Stimulated activated CD4-positive, alpha-beta T cell treated with anti-CD3 and anti-CD28 coated beads, Interleukin-2, amount 100 ng/mL, for 24 hours (primary cell): Measurements from ENCODE around the gene FOXD2.
A peak's percentile ranks its signal among the peaks of the same experiment; 100 is the strongest.

Experiments used
- DNase-seq, 2 donors: peaks; one replicate each; pipeline ENCODE4 v3.0.0-alpha.2; 2020

FOXD2 gene

DNA sequence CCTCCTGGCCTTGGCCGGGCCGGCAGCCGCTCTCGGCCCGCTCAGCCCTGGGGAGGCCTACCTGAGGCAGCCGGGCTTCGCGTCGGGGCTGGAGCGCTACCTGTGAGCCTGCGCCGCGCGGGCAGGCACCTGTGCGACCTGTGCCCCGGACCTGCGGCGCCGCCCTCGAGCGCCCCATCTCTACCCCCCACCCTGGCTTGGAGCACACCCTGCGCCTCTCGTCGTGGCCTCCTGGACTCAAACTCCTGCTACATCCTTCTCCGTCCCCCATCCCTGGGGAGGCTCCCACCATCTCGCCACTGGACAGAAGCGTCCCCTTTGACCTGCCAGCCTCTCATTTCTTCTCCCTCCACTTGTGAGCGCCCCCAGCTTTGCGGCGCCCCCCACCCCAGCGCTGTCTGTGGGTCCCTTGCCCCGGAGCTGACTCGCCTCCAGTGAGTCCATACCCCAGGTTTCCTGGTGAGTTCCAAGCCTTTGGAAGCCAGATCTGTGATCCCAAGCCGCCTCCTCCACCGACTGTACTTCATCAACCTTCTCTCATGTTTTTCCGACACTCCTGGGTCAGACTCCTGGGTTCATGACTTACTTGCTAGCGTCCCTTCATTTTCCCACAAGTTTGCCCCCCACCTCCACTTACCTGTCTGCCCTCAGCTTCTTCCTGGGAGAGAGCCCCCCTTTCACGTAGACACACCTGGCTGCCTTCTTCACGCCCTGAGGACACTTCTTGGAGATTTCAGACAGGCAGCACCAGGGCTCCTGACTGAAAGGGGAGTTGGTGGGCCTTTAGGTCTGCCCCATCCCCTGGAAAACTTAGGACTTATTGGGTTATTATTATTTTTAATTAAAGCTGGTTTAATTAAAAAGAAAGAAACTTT, 20.4 kb upstream of the FOXD2 start:
- DNase-seq: no peak

- no peak for DNase-seq
Measured at GRCh38 chr1:47418122-47418521, 19.7 kb upstream of the FOXD2 start.

DNA sequence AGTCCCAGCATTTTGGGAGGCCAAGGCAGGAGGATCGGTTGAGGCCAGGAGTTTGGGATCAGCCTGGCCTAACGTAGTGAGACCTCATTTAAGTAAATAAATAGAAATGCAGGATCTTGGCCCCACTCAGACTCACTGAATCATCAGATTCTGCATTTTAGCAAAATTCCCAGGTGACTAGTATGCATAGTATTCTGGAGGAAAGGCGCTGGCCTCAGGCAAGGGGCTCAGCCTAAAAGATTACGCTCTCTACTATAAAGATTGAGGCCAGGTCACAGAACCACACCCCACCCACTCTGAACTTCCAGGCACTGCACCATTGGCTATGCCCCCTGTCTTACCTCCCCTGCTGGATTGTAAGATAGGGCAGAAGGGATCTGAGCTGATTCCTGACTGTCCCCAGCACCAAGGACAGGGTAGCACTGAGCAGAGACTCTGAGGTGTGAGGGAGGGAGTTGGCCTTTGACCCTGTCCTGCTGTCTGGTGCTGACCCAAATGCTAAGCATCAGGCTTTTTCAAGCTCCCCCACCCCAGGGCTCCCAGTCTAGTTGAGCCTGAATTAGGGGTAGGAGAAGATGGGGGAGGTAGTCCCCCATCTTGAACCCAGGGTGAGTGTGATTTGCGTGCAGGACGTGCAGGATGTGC, 19.0 kb upstream of the FOXD2 start:
- no peak for DNase-seq

GRCh38 chr1:47420547-47420946, 17.3 kb upstream of the FOXD2 start:
- DNase-seq: no peak

DNA sequence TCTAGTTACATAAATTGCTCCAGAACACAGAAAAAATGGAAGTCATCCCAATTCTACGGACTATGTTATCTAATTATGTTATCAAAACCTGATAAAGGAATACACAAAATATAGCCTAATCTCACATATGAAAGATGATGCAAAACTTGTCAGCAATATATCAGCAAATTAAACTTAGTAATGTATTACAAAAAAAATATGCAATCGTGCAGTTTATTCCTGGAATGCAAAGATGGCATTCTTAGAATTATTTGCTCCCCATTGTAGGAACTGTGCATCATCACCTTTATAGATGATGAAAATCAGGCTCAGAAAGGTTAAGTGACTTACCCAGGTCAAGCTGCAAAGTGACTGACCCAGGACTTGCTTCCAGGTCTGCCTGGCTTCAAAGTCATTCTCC, 14.0 kb upstream of the FOXD2 start:
- DNase-seq: no peak

DNA sequence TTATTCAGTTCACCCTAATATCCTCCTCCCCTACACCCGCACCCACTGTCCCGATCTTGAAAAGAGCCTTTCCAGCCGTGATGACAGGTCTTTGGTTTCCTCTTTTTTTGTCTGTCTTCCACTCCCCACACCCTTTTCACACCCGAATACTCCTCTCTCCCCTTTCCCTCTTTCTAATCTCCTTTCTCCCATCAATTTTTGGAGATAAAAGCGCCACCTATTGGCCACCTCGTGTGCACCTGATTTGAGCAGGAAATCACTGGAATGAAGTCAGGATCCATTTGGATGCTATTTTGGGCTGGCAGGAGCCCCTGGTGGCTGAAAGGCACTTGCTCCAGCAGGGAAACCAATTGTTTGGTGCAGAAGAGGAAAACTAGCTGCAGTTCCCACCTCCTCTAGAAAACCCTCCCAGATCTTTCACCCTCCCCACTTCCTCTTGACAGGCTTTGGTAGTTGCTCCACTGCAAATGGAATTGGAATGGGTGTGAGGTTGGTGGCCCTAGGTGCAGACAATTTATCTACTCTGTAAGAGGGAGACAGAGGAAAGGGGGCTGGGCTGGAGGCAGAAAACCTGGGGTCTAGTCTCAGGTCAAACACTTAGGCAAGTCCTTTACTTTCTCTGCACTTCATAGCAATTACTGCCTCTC, 13.4 kb upstream of the FOXD2 start:
- no peak for DNase-seq

DNA sequence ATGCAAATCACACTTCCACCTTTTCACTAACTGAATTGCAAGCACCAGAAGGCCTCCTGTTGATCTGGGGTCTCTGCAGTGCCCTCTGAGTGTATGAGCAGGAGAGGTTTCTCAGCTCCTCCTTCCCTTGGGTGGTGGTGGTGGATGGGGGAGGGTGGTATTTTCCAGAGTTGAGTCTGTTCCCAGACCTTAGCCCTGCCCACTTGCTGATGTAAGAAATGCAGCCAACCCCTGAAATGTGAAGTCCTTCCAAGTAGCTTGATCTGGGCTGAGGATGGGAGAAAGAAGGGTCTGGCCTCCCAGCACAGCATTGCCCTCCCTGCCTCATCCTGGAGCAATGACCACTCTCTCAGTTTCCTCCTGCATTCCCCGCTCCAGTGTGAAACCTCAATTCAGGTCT, 6.3 kb upstream of the FOXD2 start:
- DNase-seq: no peak

- DNase-seq: peak; percentile 66 to 74
Measured at GRCh38 chr1:47432071-47433036, 5.5 kb upstream of the FOXD2 start.

DNA sequence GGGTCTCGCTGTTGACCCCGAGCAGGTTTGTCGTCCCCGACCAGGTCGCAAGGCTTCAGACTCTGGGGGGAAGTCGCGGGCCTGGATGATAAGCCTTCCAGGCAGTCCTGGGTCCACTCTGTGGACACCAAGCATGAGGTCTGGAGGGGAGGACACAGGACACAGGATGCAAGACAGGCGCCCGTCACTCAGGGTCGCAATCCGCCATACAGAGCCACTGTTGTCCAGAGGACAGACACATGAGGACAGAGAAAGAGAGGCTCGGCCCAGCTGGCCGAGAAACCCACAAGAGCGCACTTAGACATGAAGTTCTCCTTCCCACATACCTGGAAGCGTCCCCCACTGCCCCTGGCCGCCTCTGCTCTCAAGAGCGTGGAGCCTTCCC, 4.8 kb upstream of the FOXD2 start:
- no peak for DNase-seq

DNA sequence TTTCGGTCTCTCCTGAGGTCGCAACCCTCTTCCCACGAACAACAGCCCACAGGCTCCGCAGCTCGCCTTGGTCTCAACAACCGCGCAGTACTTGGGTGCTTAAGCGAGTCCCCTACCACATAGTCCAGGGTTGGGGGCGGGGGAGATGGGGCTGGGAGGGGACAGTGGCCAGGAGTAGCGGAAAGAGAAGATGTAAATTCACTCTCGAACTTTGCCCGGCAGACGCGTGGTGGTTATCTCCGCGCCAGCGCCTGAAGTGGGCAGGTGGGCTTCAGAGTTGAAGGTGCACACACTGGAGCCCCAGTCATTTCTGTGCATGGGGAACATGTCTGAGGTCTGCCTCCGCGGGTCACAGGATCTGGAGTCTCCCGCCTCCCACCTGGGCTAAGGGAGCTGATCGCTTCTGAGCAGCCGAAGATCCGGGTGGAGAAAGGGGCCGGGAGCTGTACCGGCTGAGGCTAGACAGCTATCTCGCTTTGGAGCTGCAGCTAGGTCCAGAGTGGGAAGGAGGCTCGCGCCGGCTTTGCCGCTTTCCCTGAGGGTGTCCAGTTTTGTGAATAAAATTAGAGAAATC, 4.3 kb upstream of the FOXD2 start:
- no peak for DNase-seq

DNA sequence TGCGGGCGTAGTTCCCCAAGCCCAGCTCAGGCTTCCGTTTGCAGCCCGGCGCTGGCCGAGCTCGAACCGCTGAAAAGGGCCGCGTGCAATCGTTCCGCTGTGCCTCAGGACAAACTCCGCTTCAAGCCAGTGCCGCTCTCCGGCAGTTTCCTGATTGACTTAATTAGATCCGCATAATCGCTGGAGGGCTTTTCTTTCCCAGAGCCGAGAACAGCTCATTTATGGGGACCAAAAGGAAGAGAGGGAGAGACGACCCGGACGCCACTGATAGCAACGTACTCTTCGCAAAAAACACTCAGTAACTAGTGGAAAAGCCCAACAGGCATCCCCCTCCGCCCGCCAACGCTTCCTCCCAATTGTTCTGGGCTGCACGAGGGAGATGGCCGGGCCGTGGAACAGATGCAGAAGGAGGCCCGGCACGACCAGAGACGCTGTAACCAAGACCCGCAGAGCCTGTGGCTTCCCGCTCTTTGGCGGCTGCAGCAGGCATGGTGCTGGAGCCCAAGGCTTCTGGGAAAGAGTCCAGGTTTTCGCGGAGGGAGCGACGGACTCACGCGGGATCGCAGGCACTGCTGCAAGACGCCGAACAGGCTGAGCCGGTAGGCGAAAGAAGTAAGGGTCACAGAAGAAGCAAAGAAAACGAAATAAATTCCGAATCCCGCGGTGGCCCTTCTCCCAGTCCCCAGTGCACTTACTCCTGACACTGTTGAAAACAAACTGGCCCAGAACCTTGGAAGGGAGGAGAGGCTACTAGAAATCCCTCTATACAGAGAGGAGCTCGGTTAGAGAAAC, 3.6 kb upstream of the FOXD2 start:
- no peak for DNase-seq

- no peak for DNase-seq
Measured at GRCh38 chr1:47435506-47436303, 2.1 kb upstream of the FOXD2 start.

GRCh38 chr1:47436304-47436978, 1.4 kb upstream of the FOXD2 start:
- DNase-seq: peak; percentile 83 to 87

GRCh38 chr1:47436979-47437446, 831 bp upstream of the FOXD2 start:
- peak in 1 of 2 donors; percentile 27 for DNase-seq

GRCh38 chr1:47438165-47439016, 547 bp downstream of the FOXD2 start:
- peak; percentile 35 for DNase-seq

DNA sequence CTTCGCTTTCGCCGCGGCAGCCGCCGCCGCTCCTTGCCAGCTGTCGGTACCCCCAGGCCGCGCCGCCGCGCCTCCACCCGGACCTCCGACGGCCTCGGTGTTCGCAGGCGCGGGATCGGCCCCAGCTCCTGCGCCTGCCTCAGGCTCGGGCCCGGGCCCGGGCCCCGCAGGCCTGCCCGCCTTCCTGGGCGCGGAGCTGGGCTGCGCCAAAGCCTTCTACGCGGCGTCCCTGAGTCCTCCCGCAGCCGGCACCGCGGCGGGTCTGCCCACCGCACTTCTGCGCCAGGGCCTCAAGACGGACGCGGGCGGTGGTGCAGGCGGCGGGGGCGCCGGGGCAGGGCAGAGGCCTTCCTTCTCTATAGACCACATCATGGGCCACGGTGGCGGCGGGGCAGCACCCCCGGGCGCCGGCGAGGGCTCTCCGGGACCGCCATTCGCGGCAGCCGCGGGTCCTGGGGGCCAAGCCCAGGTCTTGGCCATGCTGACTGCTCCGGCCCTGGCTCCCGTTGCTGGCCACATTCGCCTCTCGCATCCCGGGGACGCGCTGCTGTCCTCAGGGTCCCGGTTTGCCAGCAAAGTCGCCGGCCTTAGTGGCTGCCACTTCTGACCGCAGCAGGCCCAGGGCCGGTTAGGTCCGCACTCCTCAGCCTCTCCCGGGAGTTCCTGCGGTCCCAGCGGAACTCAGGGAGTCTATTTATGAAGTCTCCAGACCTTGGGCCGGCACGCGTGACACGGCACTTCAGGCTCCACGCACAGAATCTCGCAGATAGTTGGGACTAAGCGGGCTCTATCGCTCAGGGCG, 1.4 kb downstream of the FOXD2 start:
- DNase-seq: no peak

- DNase-seq: no peak
Measured at GRCh38 chr1:47439819-47440598, 2.2 kb downstream of the FOXD2 start.
